NCI-H1436 treated with DMSO at 0.1 percent for 48 hours (cell line): ENCODE data around the gene SOCS6.
"Not testable (repeated sequence)": the region's sequence is repeated elsewhere in the genome, so short reads cannot be mapped to it uniquely, and the experiment has no call there.

Source experiments
- DNase-seq: peaks from one replicate; lab custom pipeline; 2025; lab: John Stamatoyannopoulos, UW

Gene SOCS6, protein sequence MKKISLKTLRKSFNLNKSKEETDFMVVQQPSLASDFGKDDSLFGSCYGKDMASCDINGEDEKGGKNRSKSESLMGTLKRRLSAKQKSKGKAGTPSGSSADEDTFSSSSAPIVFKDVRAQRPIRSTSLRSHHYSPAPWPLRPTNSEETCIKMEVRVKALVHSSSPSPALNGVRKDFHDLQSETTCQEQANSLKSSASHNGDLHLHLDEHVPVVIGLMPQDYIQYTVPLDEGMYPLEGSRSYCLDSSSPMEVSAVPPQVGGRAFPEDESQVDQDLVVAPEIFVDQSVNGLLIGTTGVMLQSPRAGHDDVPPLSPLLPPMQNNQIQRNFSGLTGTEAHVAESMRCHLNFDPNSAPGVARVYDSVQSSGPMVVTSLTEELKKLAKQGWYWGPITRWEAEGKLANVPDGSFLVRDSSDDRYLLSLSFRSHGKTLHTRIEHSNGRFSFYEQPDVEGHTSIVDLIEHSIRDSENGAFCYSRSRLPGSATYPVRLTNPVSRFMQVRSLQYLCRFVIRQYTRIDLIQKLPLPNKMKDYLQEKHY

GRCh38 chr18:70288851-70289328 lies at the start of gene SOCS6:
SOCS6 (plus strand) TSS chr18:70289045; CDS start chr18:70324669, 35,624 bp downstream.
- DNase-seq = no peak

DNA sequence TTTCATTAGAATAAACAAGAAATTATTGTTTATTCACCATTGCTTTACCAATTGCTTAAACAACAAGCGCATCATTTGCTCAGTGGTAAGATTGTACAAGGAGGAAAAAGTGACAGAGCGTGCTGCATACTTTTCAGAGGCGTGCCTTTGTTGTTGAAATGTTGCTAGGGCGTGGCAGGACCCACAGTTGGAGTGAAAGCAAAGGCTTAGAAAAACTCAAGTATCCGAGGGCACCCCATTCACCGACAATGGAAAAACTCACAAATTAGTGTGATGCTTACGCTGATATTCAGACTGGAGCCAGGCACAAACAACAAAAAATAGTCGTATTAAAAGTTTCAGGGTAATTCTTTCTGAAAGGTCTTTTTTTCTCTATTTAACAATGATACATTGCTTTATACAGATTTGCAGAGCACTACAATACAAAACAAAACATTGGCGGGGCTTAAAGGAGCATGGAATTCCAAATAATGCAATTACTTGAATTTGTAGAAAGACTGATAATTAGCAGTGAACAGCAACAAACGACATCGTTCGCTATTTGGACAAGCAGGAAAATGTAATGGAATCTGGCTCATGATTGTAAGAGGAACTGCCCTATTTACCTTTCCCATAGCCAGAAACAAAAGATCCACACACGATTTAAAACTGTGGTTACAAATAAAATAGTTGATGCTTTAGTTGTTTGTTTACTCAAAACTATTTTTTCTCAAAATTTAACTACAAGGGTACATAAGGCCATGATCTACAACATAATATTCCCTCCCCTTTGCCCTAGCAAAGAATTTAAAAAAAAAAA lies 45.5 kb upstream of the SOCS6 start:
- no peak for DNase-seq

GRCh38 chr18:70246061-70246466 lies 42.8 kb upstream of the SOCS6 start:
- DNase-seq = no peak

- no peak for DNase-seq
These were observed 39.7 kb upstream of the SOCS6 start for GRCh38 chr18:70249118-70249517.

GRCh38 chr18:70249861-70250260 lies 39.0 kb upstream of the SOCS6 start:
- not testable (repeated sequence) for DNase-seq

DNA sequence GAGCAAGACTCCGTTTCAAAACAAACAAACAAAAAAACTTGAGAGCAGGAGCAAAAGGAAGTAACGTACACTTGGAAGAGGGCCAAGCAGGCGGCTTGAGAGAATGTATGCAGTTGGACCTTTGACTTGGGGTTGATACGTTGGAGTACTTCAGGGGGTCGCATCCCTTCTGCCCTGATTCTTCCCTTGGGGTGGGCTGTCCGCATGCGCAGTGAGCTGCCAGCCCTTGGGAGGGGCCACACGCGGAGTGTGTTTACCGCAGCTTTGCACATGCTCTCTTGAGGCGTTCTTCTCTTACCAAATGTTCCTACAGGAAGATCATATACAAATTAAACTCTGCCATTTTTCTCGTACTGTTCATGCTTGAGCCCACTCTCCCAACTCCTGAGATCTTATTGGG lies 38.1 kb upstream of the SOCS6 start:
- DNase-seq = no peak

DNA sequence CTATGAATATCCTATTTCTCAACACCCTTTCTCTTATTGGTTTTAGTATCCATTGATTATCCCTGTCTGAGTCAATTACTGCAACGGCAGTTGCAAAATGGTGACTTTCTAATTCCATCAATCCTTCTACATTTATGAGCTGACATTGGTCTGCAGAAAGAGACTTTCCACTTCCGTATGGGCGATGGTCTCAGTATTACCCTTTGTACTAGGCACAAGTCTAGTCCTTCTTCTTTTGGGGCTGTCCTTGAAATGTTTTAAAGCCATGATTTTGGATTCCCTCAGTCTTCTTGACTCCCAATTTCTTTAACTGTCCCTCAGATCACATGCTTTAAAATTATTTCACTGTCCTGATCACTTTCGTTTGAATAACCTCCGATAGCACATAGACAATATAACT lies 32.7 kb upstream of the SOCS6 start:
- no peak for DNase-seq

- DNase-seq = no peak
These were observed 31.9 kb upstream of the SOCS6 start for GRCh38 chr18:70256994-70257393.

- no peak for DNase-seq
These were observed 30.6 kb upstream of the SOCS6 start for GRCh38 chr18:70258243-70258642.

- DNase-seq = no peak
These were observed 28.2 kb upstream of the SOCS6 start for GRCh38 chr18:70260683-70261082.

DNA sequence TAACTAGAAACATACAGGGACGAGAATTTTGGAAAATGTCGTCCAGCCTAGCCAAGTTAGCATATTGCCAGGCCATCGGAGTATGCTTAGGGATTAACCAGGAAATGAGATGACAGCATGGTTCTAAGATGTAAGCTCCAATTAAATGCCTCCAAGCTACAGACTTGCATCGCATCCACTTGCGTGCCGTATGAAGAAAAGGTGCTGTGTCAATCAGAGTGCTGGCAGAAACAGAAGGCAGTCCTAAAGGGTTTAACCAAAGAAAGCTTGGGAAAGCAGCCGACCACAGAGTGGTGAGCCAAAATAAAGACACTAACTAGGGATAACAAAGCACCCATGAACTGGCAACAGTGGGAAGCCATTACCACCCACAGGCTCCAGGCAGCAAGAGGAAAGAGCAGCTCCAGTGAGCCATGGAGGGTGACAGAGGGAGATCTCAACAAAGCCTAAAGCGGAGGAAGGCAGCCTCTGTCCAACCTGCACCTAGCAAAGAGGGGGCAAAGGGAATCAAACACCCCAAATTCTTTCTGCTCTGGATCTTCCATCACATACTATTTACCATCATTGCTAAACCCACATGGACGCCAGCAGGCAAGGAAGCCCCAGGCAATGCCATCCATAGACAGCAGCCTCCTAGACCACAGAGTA lies 27.6 kb upstream of the SOCS6 start:
- no peak for DNase-seq

GRCh38 chr18:70263336-70263735 lies 25.5 kb upstream of the SOCS6 start:
- no peak for DNase-seq

DNA sequence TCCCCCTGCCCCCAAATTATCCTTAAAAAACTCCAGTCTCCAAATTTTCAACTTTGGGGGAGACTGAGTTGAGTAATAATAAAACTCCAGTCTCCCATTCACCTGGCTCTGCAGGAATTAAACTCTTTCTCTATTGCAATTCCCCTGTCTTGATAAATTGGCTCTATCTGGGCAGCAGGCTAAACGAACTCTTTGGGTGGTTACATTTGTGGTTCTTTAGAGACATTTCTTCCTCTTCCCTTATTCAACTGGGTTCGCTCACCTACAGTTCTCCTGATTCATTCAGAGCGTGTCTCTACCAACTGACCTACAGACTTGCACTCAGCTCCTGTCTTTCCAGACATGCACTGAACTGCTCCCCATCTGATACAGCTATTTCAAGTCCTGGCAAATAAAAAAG lies 17.1 kb upstream of the SOCS6 start:
- no peak for DNase-seq

DNA sequence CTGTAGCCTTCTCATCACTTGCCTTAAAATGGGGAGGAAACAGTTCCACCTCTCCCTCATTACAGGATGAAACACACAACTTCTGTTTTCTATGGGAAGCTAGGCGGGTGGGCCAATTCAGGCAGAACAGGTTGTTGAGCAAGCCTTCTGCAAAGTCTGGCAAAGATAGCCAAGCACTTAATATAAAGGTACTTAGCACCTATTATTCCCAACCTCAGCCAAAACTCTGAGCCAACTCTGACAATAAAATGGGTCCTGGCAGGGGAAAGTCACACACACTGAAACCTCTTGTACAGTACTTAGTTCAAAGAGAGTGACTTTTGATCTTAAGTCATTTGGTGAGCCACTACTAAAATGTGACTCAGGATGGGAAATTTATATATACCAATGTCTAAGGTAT lies 15.8 kb upstream of the SOCS6 start:
- no peak for DNase-seq

- DNase-seq = no peak
These were observed 12.2 kb upstream of the SOCS6 start for GRCh38 chr18:70276416-70277191.

- no peak for DNase-seq
These were observed 9.4 kb upstream of the SOCS6 start for GRCh38 chr18:70279470-70279869.

DNA sequence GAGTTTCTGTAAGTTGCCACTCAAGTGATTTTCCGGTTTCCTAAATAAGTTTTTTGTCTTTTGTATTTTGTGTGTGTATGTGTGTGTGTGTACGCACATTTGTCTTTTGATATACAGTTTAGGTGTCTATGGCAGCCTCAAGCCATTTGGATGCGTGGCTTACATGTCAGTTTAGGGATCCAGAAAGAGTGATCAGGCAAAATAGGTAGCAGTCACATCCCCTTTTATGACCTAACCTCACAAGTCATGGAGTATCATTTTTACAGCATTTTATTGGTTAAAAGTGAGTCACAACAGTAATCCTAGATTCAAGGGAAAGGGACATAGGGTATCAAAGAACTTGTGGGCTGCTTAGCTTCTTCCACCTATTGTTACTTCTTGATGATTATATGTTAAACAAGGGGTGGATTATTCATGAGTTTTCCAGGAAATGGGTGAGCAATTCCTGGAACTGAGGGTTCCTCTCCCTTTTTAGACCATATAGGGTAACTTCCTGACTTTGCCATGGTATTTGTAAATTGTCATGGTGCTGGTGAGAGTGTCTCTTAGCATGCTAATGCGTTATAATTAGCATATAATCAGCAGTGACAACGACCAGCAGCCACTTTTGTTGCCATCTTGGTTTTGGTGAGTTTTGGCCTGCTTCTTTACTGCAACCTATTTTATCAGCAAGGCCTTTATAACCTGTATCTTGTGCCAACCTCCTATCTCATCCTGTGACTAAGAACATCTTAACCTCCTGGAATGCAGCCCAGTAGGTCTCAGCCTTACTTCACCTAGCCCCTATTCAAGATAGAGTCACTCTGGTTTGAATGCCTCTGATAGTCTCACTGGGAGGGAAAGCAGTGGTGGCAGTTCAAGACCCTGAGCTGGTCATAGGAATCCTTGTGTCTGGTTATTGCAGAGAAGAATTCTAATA lies 8.6 kb upstream of the SOCS6 start:
- no peak for DNase-seq

GRCh38 chr18:70284976-70285620 lies 3.7 kb upstream of the SOCS6 start:
- no peak for DNase-seq

- DNase-seq = no peak
These were observed 1.1 kb upstream of the SOCS6 start for GRCh38 chr18:70287731-70288130.
